Endothelial cell (in vitro differentiated cells): Measurements from ENCODE around the gene RELCH. TPM values are rescaled to one million over a fixed set of nuclear protein-coding genes. Genes with fewer than 3 reads are reported as not detected.

ENCODE experiments used
- DNase-seq: peaks from one replicate; pipeline ENCODE4 v3.0.0; 2021; ENCODE audit warnings: low spot score
- H3K27ac Mint-ChIP-seq: one replicate; pipeline ENCODE4 v1.8.0; 2021; ENCODE audit warnings: mixed read lengths, inconsistent platforms; ENCODE audit not compliant: unreplicated experiment
- H3K27me3 Mint-ChIP-seq: one replicate; pipeline ENCODE4 v1.8.0; 2021; ENCODE audit warnings: mild to moderate bottlenecking, moderate library complexity, mixed read lengths, inconsistent platforms; ENCODE audit not compliant: unreplicated experiment
- H3K36me3 Mint-ChIP-seq: one replicate; pipeline ENCODE4 v1.8.0; 2021; ENCODE audit warnings: mild to moderate bottlenecking, low read depth, mixed read lengths, inconsistent platforms; ENCODE audit not compliant: unreplicated experiment
- H3K4me1 Mint-ChIP-seq: one replicate; pipeline ENCODE4 v1.8.0; 2021; ENCODE audit warnings: mild to moderate bottlenecking, mixed read lengths, inconsistent platforms; ENCODE audit not compliant: unreplicated experiment
- H3K4me3 Mint-ChIP-seq: one replicate; pipeline ENCODE4 v1.8.0; 2021; ENCODE audit warnings: mild to moderate bottlenecking, mixed read lengths, inconsistent platforms; ENCODE audit not compliant: unreplicated experiment
- H3K9me3 Mint-ChIP-seq: one replicate; pipeline ENCODE4 v1.8.0; 2021; ENCODE audit warnings: mixed read lengths, inconsistent platforms; ENCODE audit not compliant: unreplicated experiment
- CTCF ChIP-seq: fragments of 200-600 bp; sonication (generic); IDR thresholded peaks from one replicate; pipeline ENCODE4 v1.5.0; 2021; ENCODE audit warnings: antibody characterized with exemption; ENCODE audit not compliant: unreplicated experiment
- total RNA-seq: library from RNA; stranded (reverse); fragmentation: NEBNext Ultra II Directional; extraction: Animal tissue kit (Norgen Biotek cat#: 25700); gene quantifications from one replicate; pipeline ENCODE4 v1.2.1, GENCODE V29; 2021; ENCODE audit not compliant: unreplicated experiment

Gene RELCH
- total RNA-seq, 1 donor from 2014 or later, result 27.3 TPM

DNA sequence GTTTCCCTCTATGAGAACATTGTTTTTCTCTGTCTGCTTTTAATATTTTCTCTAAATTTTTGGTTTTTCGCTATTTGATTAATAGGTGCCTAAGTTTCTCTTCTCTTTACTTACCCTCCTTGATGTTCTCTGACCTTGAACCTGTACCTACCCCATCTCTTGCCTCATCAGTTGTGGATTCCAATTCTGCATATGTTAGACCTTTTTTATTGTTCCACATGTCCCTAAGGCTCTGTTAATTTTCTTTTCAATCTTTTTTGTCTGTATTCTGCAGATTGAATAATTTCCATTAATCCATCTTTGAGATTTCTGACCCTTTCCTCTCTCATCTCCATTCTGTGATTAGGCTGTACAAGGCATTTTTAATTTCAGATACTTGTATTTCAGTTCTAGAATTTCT, 23.1 kb downstream of the RELCH start:
- Mint-ChIP-seq H3K27me3 (no peaks in the 10 kb centered on the region), H3K4me3 (no peak overlapping the region), H3K36me3 (no peaks in the 10 kb centered on the region), H3K9me3 (no peaks in the 10 kb centered on the region), H3K27ac (no peak overlapping the region), H3K4me1 (no peaks in the 10 kb centered on the region)
- TF ChIP-seq CTCF, result no peak
- no peak for DNase-seq

GRCh38 chr18:62211325-62211828, 24.3 kb downstream of the RELCH start:
- no peaks in the 10 kb centered on the region for H3K36me3 Mint-ChIP-seq
- TF ChIP-seq CTCF, result no peak

GRCh38 chr18:62214790-62215189, 27.7 kb downstream of the RELCH start:
- no peak overlapping the region for H3K4me3 Mint-ChIP-seq
- H3K9me3 Mint-ChIP-seq, result no peaks in the 10 kb centered on the region
- peaks cover 13% of the 10 kb centered on the region for H3K4me1 Mint-ChIP-seq
- TF ChIP-seq CTCF, result no peak
- H3K36me3 Mint-ChIP-seq, result no peaks in the 10 kb centered on the region
- DNase-seq, result no peak
- H3K27me3 Mint-ChIP-seq, result no peaks in the 10 kb centered on the region
- H3K27ac Mint-ChIP-seq, result no peak overlapping the region

More at GRCh38 chr18:62211325-62211828, 24.3 kb downstream of the RELCH start:
- Mint-ChIP-seq H3K27me3 (no peaks in the 10 kb centered on the region), H3K9me3 (no peaks in the 10 kb centered on the region), H3K27ac (no peak overlapping the region), H3K4me3 (no peak overlapping the region), H3K4me1 (no peaks in the 10 kb centered on the region)
- DNase-seq, result no peak

- no peaks in the 10 kb centered on the region for H3K9me3 Mint-ChIP-seq
- peaks cover 32% of the 10 kb centered on the region for H3K36me3 Mint-ChIP-seq
- no peak for DNase-seq
- TF ChIP-seq CTCF, result no peak
- H3K4me3 Mint-ChIP-seq, result no peak overlapping the region
- no peaks in the 10 kb centered on the region for H3K4me1 Mint-ChIP-seq
- H3K27ac Mint-ChIP-seq, result no peak overlapping the region
- no peaks in the 10 kb centered on the region for H3K27me3 Mint-ChIP-seq
Measured at GRCh38 chr18:62224229-62224628, 37.2 kb downstream of the RELCH start.

DNA sequence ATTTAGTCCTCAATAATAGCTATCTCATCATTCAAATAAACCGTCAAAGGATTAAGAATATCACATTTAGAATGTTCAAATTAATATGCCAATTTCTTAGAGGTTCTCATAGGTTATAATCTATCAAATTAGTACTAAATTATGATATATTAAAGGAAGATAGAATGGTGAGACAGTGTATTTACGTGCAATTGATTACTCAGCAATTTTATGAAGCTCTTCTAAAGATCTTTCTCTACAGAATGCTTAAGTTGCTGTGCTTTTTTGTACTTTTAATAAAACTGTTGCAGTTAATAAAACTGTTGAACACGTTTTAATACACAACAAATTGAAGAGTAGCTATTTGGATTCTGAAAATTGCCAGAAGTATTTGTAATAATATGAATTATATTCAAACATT, 39.0 kb downstream of the RELCH start:
- peaks cover 32% of the 10 kb centered on the region for H3K36me3 Mint-ChIP-seq
- H3K4me1 Mint-ChIP-seq, result no peaks in the 10 kb centered on the region
- TF ChIP-seq CTCF, result no peak
- no peaks in the 10 kb centered on the region for H3K27me3 Mint-ChIP-seq
- H3K9me3 Mint-ChIP-seq, result no peaks in the 10 kb centered on the region
- H3K4me3 Mint-ChIP-seq, result no peak overlapping the region
- DNase-seq, result no peak
- no peak overlapping the region for H3K27ac Mint-ChIP-seq
